Myometrial cell (primary cell): ENCODE results near the gene L3MBTL4. TPM values are rescaled to one million over a fixed set of nuclear protein-coding genes. Genes with fewer than 3 reads are reported as not detected.

ENCODE experiments used
- total RNA-seq: library from RNA; depleted of rRNA; stranded (reverse); fragments of >200 nt; gene quantifications from 2 replicates; pipeline ENCODE4 v1.2.3, GENCODE V29; 2015

The L3MBTL4 gene
- total RNA-seq, result not detected in 2 replicates

DNA sequence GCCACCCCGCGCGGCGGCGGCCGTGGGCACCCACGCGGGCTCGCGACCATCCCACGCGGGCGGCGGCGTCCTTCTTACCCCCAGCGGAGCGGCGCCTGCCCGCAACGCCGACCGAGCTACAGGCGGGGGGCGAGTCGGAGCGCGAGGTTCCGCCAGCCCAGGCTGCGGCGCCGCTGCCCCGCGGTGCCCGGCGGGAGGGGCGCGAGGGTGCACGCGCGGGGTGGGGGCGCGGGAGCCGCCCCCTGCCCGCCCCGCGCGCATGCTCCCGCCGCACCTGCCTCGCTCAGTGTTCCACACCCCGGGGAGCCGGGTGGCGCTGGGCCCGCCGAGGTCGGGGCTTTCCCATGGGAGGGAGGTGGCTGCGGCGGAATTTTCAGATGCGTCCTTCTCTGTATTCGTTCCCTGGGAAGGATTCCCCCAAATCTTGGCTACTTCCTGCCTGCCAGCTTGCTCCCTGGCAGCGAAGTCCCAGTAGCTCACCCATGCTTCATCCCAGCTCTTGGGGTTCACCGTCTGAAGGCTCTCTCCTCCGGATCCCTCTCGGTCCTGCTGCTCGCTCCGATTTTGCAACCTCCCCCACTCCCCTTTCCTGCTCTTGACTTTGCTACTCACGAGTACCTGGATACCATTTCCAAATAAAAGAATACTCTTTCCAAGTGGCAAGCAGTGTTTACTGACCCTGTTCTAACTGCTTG, at the start of gene L3MBTL4:
TSS of gene L3MBTL4 (minus strand) at position 189 of the 695 bp plus-strand sequence. CDS start 103,286 bp downstream, outside the sequence.

